Parathyroid adenoma (tissue), 2 donors: ENCODE measurements around the gene NPHP3.

Source experiments
- H2AFZ ChIP-seq: fragments of 300-600 bp; sonication (generic); one replicate; pipeline ENCODE4 v1.7.0; 2017; ENCODE audit warnings: antibody characterized with exemption, mild to moderate bottlenecking
- H3K27ac ChIP-seq: fragments of 300-600 bp; sonication (generic); one replicate; pipeline ENCODE4 v1.7.0; 2017
- H3K27me3 ChIP-seq: fragments of 300-600 bp; sonication (generic); one replicate; pipeline ENCODE4 v1.7.0; 2017; ENCODE audit warnings: low read length; ENCODE audit not compliant: control insufficient read depth, insufficient read depth
- H3K36me3 ChIP-seq: fragments of 300-600 bp; sonication (generic); one replicate; pipeline ENCODE4 v1.7.0; 2017; ENCODE audit warnings: low read length; ENCODE audit not compliant: control insufficient read depth, insufficient read depth
- H3K4me1 ChIP-seq: fragments of 300-600 bp; sonication (generic); one replicate; pipeline ENCODE4 v1.7.0; 2017; ENCODE audit warnings: control low read depth
- H3K4me2 ChIP-seq: fragments of 300-600 bp; sonication (generic); one replicate; pipeline ENCODE4 v1.7.0; 2017; ENCODE audit warnings: low read length
- H3K4me3 ChIP-seq: fragments of 300-600 bp; sonication (generic); one replicate; pipeline ENCODE4 v1.7.0; 2017; ENCODE audit warnings: low read depth, low read length
- H3K79me2 ChIP-seq: fragments of 300-600 bp; sonication (generic); one replicate; pipeline ENCODE4 v1.7.0; 2017; ENCODE audit warnings: control low read depth
- H3K9ac ChIP-seq: fragments of 300-600 bp; sonication (generic); one replicate; pipeline ENCODE4 v1.7.0; 2017; ENCODE audit warnings: mild to moderate bottlenecking
- H3K9me3 ChIP-seq: fragments of 300-600 bp; sonication (generic); one replicate; pipeline ENCODE4 v1.7.0; 2017; ENCODE audit warnings: low read length; ENCODE audit not compliant: control insufficient read depth
- TF ChIP-seq, protein P1 (sequence below): fragments of 300-600 bp; sonication (generic); IDR thresholded peaks from one replicate; pipeline ENCODE4 v1.7.0; 2017; ENCODE audit warnings: antibody characterized with exemption, mild to moderate bottlenecking
- donor health status: primary hyperparathyroidism.

The NPHP3 gene

DNA sequence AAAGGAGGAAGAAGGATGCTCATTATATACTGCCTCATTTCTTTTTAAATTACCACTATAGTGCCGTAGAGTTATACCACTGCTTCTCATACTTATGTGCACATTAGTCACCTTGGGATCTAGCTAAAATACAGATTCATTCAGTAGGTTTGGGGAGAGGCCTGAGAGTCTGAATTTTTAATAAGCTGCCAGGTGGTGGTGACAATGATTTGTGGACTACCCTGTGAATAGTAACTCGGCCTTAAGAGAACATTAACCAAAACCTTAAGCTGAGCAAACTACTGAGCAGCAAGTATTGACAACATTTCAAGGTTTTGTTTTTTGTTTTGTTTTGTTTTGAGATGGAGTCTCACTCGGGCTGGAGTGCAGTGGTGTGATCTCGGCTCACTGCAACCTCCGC is 42.3 kb downstream of the NPHP3 start:
- H3K9me3 ChIP-seq: no peaks in the 10 kb centered on the region

DNA sequence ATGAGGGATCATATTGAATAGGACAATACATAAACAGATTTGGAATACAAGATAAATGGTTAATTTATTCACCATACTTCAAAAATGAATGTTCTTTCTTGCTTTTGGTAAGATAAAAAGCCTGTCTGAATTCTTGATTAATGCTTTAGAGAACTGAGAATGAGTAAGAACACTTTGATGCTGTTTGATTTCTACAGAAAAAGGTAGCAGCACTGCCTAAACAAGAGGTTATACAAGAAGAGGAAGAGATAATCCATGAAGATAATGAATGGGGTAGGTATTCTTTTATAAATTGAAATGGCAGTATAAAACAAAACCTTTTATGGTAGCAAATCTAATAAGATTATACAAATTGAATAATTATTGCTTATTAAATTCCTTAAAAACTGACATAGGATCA is 46.8 kb downstream of the NPHP3 start:
- H3K27me3 ChIP-seq: no peaks in the 10 kb centered on the region
- no peaks in the 10 kb centered on the region for H3K9me3 ChIP-seq
- H3K4me1 ChIP-seq: no peaks in the 10 kb centered on the region
- TF ChIP-seq, protein P1, sequence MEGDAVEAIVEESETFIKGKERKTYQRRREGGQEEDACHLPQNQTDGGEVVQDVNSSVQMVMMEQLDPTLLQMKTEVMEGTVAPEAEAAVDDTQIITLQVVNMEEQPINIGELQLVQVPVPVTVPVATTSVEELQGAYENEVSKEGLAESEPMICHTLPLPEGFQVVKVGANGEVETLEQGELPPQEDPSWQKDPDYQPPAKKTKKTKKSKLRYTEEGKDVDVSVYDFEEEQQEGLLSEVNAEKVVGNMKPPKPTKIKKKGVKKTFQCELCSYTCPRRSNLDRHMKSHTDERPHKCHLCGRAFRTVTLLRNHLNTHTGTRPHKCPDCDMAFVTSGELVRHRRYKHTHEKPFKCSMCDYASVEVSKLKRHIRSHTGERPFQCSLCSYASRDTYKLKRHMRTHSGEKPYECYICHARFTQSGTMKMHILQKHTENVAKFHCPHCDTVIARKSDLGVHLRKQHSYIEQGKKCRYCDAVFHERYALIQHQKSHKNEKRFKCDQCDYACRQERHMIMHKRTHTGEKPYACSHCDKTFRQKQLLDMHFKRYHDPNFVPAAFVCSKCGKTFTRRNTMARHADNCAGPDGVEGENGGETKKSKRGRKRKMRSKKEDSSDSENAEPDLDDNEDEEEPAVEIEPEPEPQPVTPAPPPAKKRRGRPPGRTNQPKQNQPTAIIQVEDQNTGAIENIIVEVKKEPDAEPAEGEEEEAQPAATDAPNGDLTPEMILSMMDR: no peak
- no peak overlapping the region for H3K27ac ChIP-seq
- no peak overlapping the region for H3K9ac ChIP-seq
- H3K36me3 ChIP-seq: no peaks in the 10 kb centered on the region
- H3K4me2 ChIP-seq: no peak overlapping the region
- H3K4me3 ChIP-seq: no peak overlapping the region
- H3K79me2 ChIP-seq: no peaks in the 10 kb centered on the region
- H2AFZ ChIP-seq: no peak overlapping the region

More for the DNA sequence above, 42.3 kb downstream of the NPHP3 start:
- H3K36me3 ChIP-seq: no peaks in the 10 kb centered on the region
- H3K79me2 ChIP-seq: no peaks in the 10 kb centered on the region
- no peak overlapping the region for H2AFZ ChIP-seq
- TF ChIP-seq, protein P1: no peak
- no peaks in the 10 kb centered on the region for H3K4me1 ChIP-seq
- H3K4me3 ChIP-seq: no peak overlapping the region
- no peak overlapping the region for H3K4me2 ChIP-seq
- H3K27me3 ChIP-seq: no peaks in the 10 kb centered on the region
- no peak overlapping the region for H3K9ac ChIP-seq
- H3K27ac ChIP-seq: no peak overlapping the region

DNA sequence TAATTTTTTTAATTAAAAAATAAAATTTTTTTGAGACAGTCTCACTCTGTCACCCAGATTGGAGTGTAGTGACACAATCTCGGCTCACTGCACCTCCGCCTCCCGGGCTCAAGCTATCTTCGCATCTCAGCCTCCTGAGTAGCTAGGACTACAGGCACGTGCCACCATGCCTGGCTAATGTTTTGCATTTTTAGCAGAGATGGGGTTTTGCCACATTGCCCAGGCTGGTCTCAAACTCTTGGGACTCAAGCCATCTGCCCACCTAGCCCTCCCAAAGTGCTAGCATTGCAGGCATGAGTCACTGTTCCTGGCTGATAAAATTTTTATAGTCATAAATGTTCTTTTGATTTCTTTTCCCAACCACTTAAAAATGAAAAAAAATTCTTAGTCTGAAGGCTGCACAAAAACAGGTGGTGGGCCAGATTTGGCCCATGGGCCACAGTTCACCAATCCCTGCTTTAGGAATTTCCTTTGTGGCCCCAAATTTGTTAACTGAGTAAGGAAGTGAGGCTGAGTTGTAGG is 52.9 kb downstream of the NPHP3 start:
- TF ChIP-seq, protein P1: no peak
- H3K4me3 ChIP-seq: no peak overlapping the region
- no peaks in the 10 kb centered on the region for H3K36me3 ChIP-seq
- no peaks in the 10 kb centered on the region for H3K9me3 ChIP-seq
- no peaks in the 10 kb centered on the region for H3K4me1 ChIP-seq
- peaks cover 5% of the 10 kb centered on the region for H3K79me2 ChIP-seq
- no peak overlapping the region for H2AFZ ChIP-seq
- H3K27me3 ChIP-seq: no peaks in the 10 kb centered on the region
- no peak overlapping the region for H3K27ac ChIP-seq
- H3K4me2 ChIP-seq: no peak overlapping the region
- no peak overlapping the region for H3K9ac ChIP-seq

DNA sequence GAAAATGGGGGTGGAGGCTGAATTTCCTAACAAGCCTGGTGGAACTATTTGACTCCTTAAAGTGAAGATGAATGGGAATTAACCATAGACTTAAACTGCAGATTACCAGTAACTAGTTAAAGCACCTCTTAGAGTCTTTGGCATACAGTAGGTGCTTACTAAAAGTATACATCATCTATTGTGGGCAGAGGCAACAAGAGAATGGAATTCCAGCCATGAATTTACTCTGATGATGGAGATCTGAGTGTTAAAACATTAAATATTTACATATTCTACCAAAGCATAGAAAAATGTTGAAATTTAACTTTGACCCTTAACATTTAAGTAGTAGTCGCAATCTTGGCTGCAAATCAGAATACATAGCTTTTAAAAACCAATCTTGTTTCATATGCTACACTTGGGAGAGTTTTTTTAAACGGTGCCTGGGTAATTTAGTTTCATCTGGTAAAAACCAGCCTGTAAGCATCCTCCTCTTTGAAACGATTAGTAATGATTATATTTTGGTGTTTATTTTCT is 56.9 kb downstream of the NPHP3 start:
- H3K4me2 ChIP-seq: no peak overlapping the region
- H3K79me2 ChIP-seq: peaks cover 17% of the 10 kb centered on the region
- no peak overlapping the region for H3K4me3 ChIP-seq
- no peaks in the 10 kb centered on the region for H3K27me3 ChIP-seq
- TF ChIP-seq, protein P1: no peak
- H3K9me3 ChIP-seq: no peaks in the 10 kb centered on the region
- H3K36me3 ChIP-seq: no peaks in the 10 kb centered on the region
- no peak overlapping the region for H2AFZ ChIP-seq
- H3K9ac ChIP-seq: no peak overlapping the region
- H3K4me1 ChIP-seq: peaks cover 9% of the 10 kb centered on the region
- H3K27ac ChIP-seq: no peak overlapping the region

DNA sequence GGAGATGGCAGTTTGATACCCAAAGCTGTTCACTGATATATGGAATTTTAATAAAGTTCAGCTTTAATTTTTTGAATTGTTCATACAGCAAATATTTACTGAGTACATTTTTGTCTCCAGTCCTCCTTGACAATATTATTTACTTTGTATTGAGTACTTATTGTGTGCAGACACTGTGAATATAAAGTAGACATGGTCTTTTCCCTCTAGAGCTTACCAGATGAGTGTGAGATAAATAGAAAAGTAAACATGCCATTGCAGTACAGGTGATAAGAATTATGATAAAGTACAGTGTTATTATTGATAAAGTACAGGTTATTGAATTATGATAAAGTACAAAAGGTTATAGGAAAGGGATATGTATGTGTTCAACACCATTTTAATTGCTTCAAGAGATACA is 60.0 kb downstream of the NPHP3 start:
- Histone ChIP-seq H3K36me3 (no peaks in the 10 kb centered on the region), H3K4me1 (peaks cover 9% of the 10 kb centered on the region), H3K27me3 (no peaks in the 10 kb centered on the region), H3K79me2 (peaks cover 35% of the 10 kb centered on the region), H3K27ac (no peak overlapping the region), H3K9ac (no peak overlapping the region), H3K4me2 (no peak overlapping the region), H3K9me3 (no peaks in the 10 kb centered on the region), H2AFZ (no peak overlapping the region), H3K4me3 (no peak overlapping the region)
- TF ChIP-seq, protein P1: no peak
